ENCODE results near the gene PGS1. TPM values are rescaled to one million over a fixed set of nuclear protein-coding genes. Genes with fewer than 3 reads are reported as not detected.

The PGS1 gene
- total RNA-seq, 1 donor from 2014 or later, result 85.5 TPM

GRCh38 chr17:78435330-78436005, 57.0 kb downstream of the PGS1 start:
- H3K36me3 Mint-ChIP-seq (ENCODE audit: low read depth, unreplicated experiment), result peaks cover 6% of the 10 kb centered on the region
- H3K27ac Mint-ChIP-seq (ENCODE audit: unreplicated experiment), result no peak overlapping the region

GRCh38 chr17:78437508-78438169, 59.2 kb downstream of the PGS1 start:
- Mint-ChIP-seq H3K27me3 (ENCODE audit: unreplicated experiment) (peaks cover 13% of the 10 kb centered on the region), H3K27ac (ENCODE audit: unreplicated experiment) (no peak overlapping the region), H3K4me3 (ENCODE audit: unreplicated experiment) (no peak overlapping the region), H3K9me3 (ENCODE audit: unreplicated experiment) (no peaks in the 10 kb centered on the region), H3K4me1 (ENCODE audit: unreplicated experiment) (peaks cover 10% of the 10 kb centered on the region), H3K36me3 (ENCODE audit: low read depth, unreplicated experiment) (peaks cover 6% of the 10 kb centered on the region)
- no peak for TF ChIP-seq CTCF (IDR thresholded peaks at IDR 0.05; ENCODE audit: unreplicated experiment)
- DNase-seq (ENCODE audit: low spot score), result no peak

More at GRCh38 chr17:78435330-78436005, 57.0 kb downstream of the PGS1 start:
- peaks cover 15% of the 10 kb centered on the region for H3K27me3 Mint-ChIP-seq (ENCODE audit: unreplicated experiment)
- no peak for DNase-seq (ENCODE audit: low spot score)
- TF ChIP-seq CTCF (IDR thresholded peaks at IDR 0.05; ENCODE audit: unreplicated experiment), result no peak
- H3K4me3 Mint-ChIP-seq (ENCODE audit: unreplicated experiment), result peak overlapping the region; percentile 47
- peaks cover 10% of the 10 kb centered on the region for H3K4me1 Mint-ChIP-seq (ENCODE audit: unreplicated experiment)
- H3K9me3 Mint-ChIP-seq (ENCODE audit: unreplicated experiment), result no peaks in the 10 kb centered on the region

- no peak for TF ChIP-seq CTCF (IDR thresholded peaks at IDR 0.05; ENCODE audit: unreplicated experiment)
- no peak for DNase-seq (ENCODE audit: low spot score)
- Mint-ChIP-seq H3K9me3 (ENCODE audit: unreplicated experiment) (no peaks in the 10 kb centered on the region), H3K4me3 (ENCODE audit: unreplicated experiment) (no peak overlapping the region), H3K27me3 (ENCODE audit: unreplicated experiment) (peaks cover 13% of the 10 kb centered on the region), H3K4me1 (ENCODE audit: unreplicated experiment) (peaks cover 10% of the 10 kb centered on the region), H3K36me3 (ENCODE audit: low read depth, unreplicated experiment) (peaks cover 6% of the 10 kb centered on the region), H3K27ac (ENCODE audit: unreplicated experiment) (no peak overlapping the region)
These were observed 59.8 kb downstream of the PGS1 start for GRCh38 chr17:78438271-78438691.

- Mint-ChIP-seq H3K9me3 (ENCODE audit: unreplicated experiment) (no peaks in the 10 kb centered on the region), H3K27me3 (ENCODE audit: unreplicated experiment) (peaks cover 13% of the 10 kb centered on the region), H3K36me3 (ENCODE audit: low read depth, unreplicated experiment) (peaks cover 6% of the 10 kb centered on the region), H3K27ac (ENCODE audit: unreplicated experiment) (peak overlapping the region; percentile 82), H3K4me1 (ENCODE audit: unreplicated experiment) (peaks cover 10% of the 10 kb centered on the region), H3K4me3 (ENCODE audit: unreplicated experiment) (peak overlapping the region; percentile 59)
- no peak for DNase-seq (ENCODE audit: low spot score)
- TF ChIP-seq CTCF (IDR thresholded peaks at IDR 0.05; ENCODE audit: unreplicated experiment), result no peak
These were observed 60.4 kb downstream of the PGS1 start for GRCh38 chr17:78438694-78439325.

All from endothelial cell (in vitro differentiated cells).